AG04450 (cell line): ENCODE measurements around the gene FRMD8. TPM values are rescaled to one million over a fixed set of nuclear protein-coding genes. Genes with fewer than 3 reads are reported as not detected.

Experiments used
- CTCF ChIA-PET: fragments of 300-600, 350-600 bp; formaldehyde crosslinking; extraction: SDS; loops from one replicate; lab custom pipeline; 2022; ENCODE audit warnings: antibody characterized with exemption, inconsistent platforms; lab: Charles Lee
- POLR2A ChIA-PET: fragments of 350-600 bp; formaldehyde crosslinking; extraction: SDS; loops from one replicate; lab custom pipeline; 2021; ENCODE audit warnings: antibody characterized with exemption, inconsistent platforms; lab: Yijun Ruan, JAX
- DNase-seq: peaks from one replicate; pipeline ENCODE4 v3.0.0-alpha.2; 2011; ENCODE audit warnings: low read depth, low spot score
- H3K27ac ChIP-seq: one replicate; pipeline ENCODE4 v1.5.1; 2012; ENCODE audit warnings: low read depth, low read length, control low read depth
- H3K27me3 ChIP-seq: one replicate; pipeline ENCODE4 v1.6.0; 2012; ENCODE audit warnings: low read length; ENCODE audit not compliant: control insufficient read depth, insufficient read depth
- H3K4me3 ChIP-seq: 2 replicates; pipeline ENCODE4 v1.5.1; 2011; ENCODE audit warnings: mild to moderate bottlenecking, low read depth, low read length, control low read depth
- H3K9me3 ChIP-seq: 2 replicates; pipeline ENCODE4 v1.5.1; 2012; ENCODE audit warnings: low read length; ENCODE audit not compliant: control insufficient read depth, insufficient read depth
- polyA plus RNA-seq: library from polyadenylated mRNA; depleted of rRNA; stranded (reverse); fragments of >200 nt; gene quantifications from 2 replicates; pipeline ENCODE4 v1.2.3, GENCODE V29; 2011
- TF ChIP-seq, protein P1 (sequence below): IDR thresholded peaks from 2 replicates; pipeline ENCODE4 v1.5.1; 2011; ENCODE audit warnings: low read depth, low read length, control low read depth, inconsistent platforms

FRMD8 gene
- polyA plus RNA-seq, 1 experiment: 10.7 TPM

DNA sequence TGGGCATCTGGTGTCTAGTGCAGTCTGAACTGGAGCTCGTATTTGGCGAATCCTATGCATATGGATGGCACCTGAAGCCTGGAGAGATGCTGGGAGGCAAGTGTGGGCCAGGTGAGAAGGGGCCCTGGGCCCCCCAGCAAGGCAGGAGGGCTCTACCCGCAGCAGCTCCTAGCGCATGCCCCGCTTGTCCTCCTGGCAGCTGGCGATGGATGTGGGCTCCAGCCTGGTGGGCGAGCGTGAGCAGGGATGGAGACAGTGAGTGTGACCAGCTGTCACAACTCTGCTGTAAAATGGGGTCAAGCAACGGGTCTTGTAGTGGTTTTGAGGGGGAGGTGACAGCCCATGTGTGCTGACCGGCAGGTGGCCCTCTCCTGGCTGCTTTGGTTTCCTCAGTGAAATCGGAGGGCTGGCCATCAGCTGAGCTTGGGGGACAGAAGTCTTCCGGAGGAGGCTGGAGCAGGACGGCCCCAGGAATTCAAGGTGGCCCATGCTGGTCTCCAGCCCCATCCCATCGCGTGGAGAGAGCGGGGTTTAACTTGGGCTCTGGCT lies 12.0 kb downstream of the FRMD8 start:
- CTCF ChIA-PET: interaction anchor here (0.7 kb wide), 1 partner anchor 195 kb away, joined by 3 read pairs; no protein-coding TSS in a partner anchor
- POLR2A ChIA-PET: interaction anchor here (0.7 kb wide), 1 partner anchor 9 kb away, joined by 4 read pairs; no protein-coding TSS in a partner anchor
- no peak for DNase-seq
- no peak overlapping the region for H3K4me3 ChIP-seq
- H3K27ac ChIP-seq: no peak overlapping the region
- TF ChIP-seq, protein P1, sequence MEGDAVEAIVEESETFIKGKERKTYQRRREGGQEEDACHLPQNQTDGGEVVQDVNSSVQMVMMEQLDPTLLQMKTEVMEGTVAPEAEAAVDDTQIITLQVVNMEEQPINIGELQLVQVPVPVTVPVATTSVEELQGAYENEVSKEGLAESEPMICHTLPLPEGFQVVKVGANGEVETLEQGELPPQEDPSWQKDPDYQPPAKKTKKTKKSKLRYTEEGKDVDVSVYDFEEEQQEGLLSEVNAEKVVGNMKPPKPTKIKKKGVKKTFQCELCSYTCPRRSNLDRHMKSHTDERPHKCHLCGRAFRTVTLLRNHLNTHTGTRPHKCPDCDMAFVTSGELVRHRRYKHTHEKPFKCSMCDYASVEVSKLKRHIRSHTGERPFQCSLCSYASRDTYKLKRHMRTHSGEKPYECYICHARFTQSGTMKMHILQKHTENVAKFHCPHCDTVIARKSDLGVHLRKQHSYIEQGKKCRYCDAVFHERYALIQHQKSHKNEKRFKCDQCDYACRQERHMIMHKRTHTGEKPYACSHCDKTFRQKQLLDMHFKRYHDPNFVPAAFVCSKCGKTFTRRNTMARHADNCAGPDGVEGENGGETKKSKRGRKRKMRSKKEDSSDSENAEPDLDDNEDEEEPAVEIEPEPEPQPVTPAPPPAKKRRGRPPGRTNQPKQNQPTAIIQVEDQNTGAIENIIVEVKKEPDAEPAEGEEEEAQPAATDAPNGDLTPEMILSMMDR: no peak
- no peaks in the 10 kb centered on the region for H3K9me3 ChIP-seq
- H3K27me3 ChIP-seq: no peaks in the 10 kb centered on the region

DNA sequence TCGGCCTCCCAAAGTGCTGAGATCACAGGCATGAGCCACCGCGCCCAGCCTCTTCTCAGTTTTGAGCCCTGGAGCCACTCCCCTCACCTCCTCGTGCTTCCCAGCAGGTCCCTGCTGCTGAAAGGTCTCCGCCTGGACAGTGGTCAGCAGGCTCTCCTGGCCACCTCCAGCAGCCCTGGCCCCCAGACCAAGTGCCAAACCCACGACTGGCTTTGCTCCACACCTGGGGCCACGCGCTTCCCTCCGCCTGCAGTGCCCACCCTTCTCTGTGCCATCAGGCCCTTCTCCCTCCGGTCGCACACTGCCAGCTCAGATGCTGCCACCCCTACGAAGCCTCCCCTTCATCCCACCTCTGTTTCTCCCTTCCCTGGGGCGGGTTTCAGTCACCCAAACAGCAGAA lies 12.8 kb downstream of the FRMD8 start:
- no peak overlapping the region for H3K27ac ChIP-seq
- no peak for DNase-seq
- TF ChIP-seq, protein P1: no peak
- H3K27me3 ChIP-seq: no peaks in the 10 kb centered on the region
- no peaks in the 10 kb centered on the region for H3K9me3 ChIP-seq
- POLR2A ChIA-PET: no interaction called here
- no peak overlapping the region for H3K4me3 ChIP-seq
- CTCF ChIA-PET: interaction anchor here (0.7 kb wide), 1 partner anchor 47 kb away, joined by 5 read pairs; no protein-coding TSS in a partner anchor

DNA sequence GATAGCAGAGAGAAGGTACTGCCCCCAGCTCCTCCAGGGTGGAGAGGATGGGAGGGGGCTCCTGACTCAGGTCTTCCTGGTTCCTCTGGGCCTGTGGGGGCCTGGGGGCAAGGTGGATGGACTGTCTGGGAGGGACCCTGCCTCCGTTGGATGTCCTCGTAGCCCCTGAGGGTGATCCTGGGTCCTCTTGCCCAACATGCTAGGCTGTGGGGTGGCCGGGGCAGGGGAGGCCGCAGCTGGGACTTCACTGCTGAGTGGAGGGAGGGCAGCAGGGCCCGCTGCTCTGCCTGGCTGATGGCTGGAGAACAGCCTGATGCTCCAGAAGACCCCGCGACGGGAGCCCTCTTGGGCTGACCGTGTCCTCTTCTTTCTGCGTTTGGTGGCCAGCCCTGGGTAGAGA lies 13.4 kb downstream of the FRMD8 start:
- Histone ChIP-seq H3K27ac (no peak overlapping the region), H3K4me3 (no peak overlapping the region), H3K27me3 (no peaks in the 10 kb centered on the region), H3K9me3 (no peaks in the 10 kb centered on the region)
- TF ChIP-seq, protein P1: no peak
- DNase-seq: no peak
- CTCF ChIA-PET: no interaction called here
- POLR2A ChIA-PET: no interaction called here

DNA sequence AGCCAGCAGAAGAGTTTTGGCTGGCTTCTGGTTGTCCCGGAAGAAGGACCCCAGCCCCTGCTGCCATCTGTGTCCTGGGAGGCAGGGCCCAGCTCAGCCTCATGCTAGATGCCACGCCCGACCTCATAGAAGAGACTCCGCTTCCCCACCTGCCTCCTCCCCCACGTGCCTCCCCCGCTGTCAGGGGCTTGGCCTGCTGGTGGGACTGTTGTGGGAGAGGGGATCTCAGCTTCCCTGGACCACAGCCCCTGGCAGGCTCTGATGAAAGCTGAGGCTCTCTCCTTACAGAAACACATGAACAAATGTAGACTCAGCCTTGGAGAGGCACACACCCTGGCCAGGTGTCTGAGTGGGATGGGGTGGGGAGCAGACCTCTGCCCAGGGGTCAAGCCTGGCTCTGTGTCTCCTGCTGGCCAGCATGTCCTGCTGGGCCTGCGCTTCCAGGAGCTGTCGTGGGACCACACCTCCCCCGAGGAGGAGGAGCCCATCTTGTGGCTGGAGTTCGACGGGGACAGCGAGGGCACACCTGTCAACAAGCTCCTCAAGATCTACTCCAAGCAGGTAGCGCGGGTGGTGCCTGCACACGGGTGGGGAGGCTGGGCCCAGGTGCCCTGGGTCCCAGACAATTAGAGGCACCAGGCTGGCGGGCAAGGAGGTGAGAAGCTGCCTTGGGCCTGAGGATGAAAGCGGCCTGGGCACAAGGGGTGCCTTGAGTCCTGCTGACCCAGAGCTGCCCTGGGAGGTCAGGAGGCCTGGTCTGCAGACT lies 14.1 kb downstream of the FRMD8 start:
- H3K27ac ChIP-seq: no peak overlapping the region
- CTCF ChIA-PET: no interaction called here
- no peak for DNase-seq
- POLR2A ChIA-PET: no interaction called here
- TF ChIP-seq, protein P1: no peak
- H3K27me3 ChIP-seq: no peaks in the 10 kb centered on the region
- no peaks in the 10 kb centered on the region for H3K9me3 ChIP-seq
- no peak overlapping the region for H3K4me3 ChIP-seq

DNA sequence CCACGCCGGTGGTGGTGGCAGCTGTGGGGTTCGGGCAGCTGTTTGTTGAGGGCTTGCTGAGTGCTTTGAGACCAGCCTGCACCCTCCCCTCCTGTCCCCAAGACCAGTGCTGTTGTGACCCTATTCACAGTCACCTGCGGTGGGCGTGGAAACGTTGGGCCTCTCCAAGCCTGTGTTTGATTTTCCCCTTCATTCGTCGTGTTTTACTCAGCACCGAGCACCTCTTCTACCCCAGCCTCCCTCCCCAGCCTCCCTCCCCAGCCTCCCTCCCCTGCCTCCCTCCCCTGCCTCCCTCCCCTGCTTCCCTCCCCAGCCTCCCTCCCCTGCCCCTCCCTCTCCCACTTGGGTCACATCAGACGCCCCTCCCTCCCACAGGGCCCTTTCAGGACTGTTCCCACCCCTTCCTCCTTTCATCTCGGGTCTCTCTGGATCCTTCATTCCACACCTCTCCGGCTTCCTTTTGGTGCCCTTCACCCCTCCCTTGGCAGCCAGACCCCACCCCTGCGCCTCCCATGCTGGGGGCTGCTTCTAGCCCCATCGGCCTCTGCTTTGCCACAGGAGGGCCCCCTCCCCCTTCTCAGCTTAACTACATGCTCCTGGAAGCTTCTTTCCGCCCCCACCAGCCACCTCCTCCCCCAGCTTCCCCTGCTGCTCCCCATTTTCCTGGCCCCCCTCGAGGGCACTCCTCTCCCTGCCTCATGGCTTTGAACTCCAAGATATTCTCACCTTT lies 14.8 kb downstream of the FRMD8 start:
- Histone ChIP-seq H3K27me3 (no peaks in the 10 kb centered on the region), H3K27ac (no peak overlapping the region), H3K4me3 (no peak overlapping the region), H3K9me3 (no peaks in the 10 kb centered on the region)
- TF ChIP-seq, protein P1: no peak
- DNase-seq: no peak
- ChIA-PET CTCF (interaction anchor here (0.7 kb wide), 1 partner anchor 20 kb away, joined by 4 read pairs; no protein-coding TSS in a partner anchor), POLR2A (interaction anchor here (0.7 kb wide), 1 partner anchor 14 kb away, joined by 13 read pairs; no protein-coding TSS in a partner anchor)
